ENCODE data around the gene GUCA1A.

DNA sequence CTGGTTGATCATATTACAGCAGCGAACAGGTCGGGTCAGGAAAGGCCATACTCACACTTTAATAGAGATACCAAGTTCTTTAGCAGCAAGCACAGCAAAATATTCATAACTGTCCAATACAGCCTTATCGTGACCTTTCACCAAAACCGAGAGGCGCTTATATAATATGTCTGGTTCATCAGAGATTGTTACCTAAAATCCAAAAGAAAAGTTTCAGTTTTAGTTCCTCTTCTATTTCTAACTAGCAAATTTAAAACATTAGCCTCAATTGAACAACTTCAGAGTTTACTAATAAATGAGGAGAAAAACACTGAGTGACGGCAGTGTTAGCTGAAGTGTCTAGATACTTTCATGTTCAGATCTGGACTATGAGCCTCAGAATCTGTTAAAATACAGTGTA lies 38.6 kb downstream of the GUCA1A start:
- no peak for TF ChIP-seq POLR2AphosphoS5 (IDR thresholded peaks at IDR 0.05; ENCODE audit: low read depth, low read length)
- TF ChIP-seq TAF1 (IDR thresholded peaks at IDR 0.05; ENCODE audit: borderline replicate concordance, insufficient read depth, low read length), result no peak
- TF ChIP-seq SIN3A (IDR thresholded peaks at IDR 0.05; ENCODE audit: borderline replicate concordance, insufficient read depth, low read length), result no peak

Measured in PFSK-1 (cell line).